Femur (tissue), 1 donor: Measurements from ENCODE around the gene RMI1.

Source experiments
- DNase-seq: peaks from one replicate; pipeline ENCODE4 v3.0.0-alpha.2; 2017

RMI1 gene

GRCh38 chr9:83971485-83971884 is 9.1 kb upstream of the RMI1 start:
- no peak for DNase-seq

- DNase-seq, result no peak
Measured at GRCh38 chr9:83972286-83972685, 8.3 kb upstream of the RMI1 start.

DNA sequence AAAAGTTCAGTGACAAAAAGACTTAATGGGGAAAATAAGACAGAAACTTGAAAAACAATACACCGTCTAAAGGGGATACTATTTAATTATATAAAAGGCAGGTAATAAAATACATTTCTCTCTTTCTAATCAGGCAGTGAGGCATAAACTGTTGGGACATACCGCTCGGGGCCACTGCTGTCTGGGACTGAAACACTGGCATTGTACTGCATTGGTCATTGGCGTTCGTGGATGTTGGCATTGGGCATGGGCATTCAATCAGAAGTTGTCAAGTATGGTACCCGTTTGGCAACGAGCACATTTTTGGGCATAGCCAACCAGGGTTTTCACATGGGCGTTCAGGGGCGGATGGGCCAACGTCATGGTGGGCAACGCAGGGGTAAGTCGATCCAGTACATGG is 5.3 kb upstream of the RMI1 start:
- no peak for DNase-seq

DNA sequence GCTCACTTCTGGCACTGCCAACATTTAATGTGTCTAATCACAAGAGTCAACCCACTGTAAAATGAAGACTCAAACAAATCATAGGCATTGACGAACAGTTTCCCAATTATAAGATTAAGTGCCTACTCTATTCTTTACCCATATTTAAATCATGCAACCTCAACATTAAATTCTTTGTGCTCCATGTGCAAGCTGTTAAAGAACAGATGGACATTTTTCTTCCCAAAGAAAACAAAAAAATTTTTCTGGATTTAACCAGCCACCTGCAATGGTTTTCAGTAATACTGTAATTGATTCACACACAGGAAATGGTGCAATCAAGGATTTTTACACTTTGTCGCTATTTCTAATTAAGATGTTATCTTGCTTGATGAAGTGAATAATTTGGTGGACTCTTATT is 4.2 kb upstream of the RMI1 start:
- no peak for DNase-seq

DNA sequence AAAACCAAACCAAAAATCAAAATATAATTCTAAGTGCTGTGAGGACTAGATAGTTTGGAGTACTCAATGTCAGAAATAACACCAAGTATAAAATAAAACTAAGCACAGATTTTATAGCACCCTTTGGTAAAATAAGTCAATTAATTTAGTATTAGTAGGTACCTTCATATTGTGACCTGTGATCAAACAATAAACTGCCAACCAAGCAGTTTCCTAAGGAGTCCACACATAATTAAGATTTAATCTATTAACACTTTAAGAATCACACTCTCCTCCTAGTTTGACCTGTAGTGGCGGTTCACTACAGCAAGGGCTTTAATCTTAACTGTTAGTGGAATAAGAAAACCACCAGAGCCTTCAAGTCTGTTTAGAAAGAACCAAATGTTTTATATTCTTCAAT is 3.4 kb upstream of the RMI1 start:
- no peak for DNase-seq

GRCh38 chr9:83978992-83979811 is 1.4 kb upstream of the RMI1 start:
- peak; percentile 92 for DNase-seq

DNA sequence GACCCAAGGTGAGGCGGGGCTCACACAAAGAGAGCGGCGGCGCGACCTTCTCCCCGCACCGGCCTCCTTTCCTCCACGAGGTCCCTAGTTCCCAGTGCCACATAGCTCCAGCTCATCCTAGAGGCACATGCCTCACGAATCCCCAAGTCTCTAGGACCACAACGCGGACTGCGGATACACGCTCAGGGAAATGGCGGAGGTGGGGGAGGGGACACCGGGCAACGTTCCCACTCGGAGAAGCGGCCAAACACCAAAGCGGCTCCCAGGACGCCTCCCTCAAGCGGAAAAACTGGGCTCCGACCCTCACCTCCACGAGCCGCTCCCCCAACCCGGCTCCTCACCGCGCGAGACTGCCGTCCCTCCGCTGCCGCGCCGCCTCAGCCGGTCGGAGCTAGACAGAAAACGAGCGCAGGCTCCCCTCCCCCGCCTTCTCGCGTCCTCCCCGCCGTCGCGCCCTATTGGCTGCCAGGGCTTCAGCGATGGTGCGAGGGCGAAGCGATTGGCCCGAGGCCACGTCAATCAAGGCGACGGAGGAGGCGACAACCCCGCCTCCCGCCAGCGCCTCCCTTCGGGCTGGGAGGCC is 702 bp upstream of the RMI1 start, which contains the start of gene HNRNPK:
TSS of gene HNRNPK (minus strand) at position 404 of the 583 bp plus-strand sequence. CDS start 1,963 bp downstream, outside the sequence.
- DNase-seq, result peak; percentile 99

- DNase-seq, result peak; percentile 42
Measured at GRCh38 chr9:83981126-83981871, 694 bp downstream of the RMI1 start.

- DNase-seq, result no peak
Measured at GRCh38 chr9:83986195-83986594, 5.6 kb downstream of the RMI1 start.

- no peak for DNase-seq
Measured at GRCh38 chr9:83986765-83987401, 6.3 kb downstream of the RMI1 start.

DNA sequence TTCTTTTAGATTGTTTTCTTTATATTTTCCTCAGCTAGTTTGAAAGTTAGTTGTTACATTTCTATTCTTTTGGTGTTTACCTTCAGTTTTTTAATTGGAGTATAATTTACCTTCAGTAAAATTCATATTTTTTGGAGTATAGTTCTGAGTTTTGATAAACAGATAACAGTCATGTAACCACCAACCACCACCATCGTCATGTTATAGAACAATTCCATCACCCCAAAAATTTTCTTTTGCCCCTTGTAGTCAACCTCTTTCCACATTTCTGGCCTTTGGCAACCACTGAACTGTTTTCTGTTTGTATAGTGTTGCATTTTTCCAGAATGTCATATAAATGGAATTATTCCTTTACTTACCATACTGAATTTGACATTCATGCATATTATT is 6.8 kb downstream of the RMI1 start:
- no peak for DNase-seq

DNA sequence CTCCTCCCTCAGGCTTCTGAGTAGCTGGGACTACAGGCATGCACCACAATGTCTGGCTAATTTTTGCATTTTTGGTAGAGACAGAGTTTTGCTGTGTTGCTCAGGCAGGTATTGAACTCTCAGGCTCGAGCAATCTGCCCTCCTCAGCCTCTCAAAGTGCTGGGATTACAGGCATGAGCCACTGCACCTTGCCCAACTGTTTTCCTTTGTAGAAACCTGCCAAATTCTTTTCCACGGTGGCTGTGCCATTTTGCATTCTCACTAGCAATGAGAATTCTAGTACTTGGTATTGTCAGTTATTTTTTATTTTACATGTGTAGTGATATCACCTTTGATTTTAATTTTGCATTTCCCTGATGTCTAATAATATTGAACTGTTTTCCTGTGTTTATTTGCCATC is 7.8 kb downstream of the RMI1 start:
- DNase-seq, result no peak

- DNase-seq, result no peak
Measured at GRCh38 chr9:83991355-83991754, 10.8 kb downstream of the RMI1 start.

DNA sequence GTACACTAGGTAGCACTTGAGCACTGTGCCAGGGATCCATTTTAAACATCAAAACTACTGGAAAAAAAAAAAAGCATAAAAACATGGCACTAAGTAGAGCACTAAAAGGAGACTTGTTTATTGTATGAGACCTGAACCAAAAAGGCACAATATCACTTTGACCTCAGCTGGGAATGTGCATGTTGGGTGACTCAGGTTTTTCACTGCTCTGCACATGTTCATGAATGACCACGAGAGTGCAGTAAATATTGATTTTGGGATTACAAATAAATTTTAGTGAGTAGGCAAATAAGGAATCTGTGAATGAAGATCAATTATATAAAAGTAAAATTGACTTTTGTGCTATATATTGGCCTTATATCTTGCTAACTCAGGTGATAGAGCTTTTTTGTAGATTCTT is 11.8 kb downstream of the RMI1 start:
- DNase-seq, result no peak

DNA sequence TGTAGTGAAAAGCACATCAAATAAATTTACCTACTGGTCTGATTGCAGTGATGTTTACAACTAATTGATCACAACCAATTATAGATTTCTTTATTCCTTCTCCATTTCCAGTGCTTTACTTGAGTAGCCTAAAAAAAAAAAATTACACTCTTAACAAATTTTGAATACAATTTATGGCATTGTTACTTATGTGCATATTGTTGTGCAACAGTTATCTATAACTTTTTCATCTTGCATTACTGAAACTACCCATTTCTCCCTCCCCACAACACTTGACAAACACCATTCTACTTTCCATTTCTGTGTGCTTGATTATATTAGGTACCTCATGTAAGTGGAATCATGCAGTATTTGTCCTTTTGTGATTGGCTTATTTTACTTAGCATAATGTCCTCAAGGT is 12.3 kb downstream of the RMI1 start:
- DNase-seq, result no peak

GRCh38 chr9:83996126-83996525 is 15.5 kb downstream of the RMI1 start:
- no peak for DNase-seq

GRCh38 chr9:83999141-83999918 is 18.7 kb downstream of the RMI1 start:
- no peak for DNase-seq

DNA sequence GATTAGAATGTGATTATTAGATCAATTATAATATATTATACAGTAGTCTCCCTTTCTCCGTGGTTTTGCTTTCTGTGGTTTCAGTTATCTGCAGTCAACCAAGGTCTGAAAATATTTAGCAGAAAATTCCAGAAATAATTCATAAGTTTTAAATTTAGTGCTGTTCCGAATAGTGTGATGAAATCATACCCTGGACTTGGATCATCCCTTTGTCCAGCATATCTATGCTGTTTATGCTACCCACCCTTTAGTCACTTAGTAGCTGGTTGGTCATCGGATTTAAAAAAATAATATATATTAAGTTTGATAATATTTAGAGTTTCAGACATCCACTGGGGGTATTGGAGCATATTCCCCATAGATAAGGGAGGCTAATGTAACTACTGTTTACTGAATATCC is 19.6 kb downstream of the RMI1 start:
- DNase-seq, result no peak

DNA sequence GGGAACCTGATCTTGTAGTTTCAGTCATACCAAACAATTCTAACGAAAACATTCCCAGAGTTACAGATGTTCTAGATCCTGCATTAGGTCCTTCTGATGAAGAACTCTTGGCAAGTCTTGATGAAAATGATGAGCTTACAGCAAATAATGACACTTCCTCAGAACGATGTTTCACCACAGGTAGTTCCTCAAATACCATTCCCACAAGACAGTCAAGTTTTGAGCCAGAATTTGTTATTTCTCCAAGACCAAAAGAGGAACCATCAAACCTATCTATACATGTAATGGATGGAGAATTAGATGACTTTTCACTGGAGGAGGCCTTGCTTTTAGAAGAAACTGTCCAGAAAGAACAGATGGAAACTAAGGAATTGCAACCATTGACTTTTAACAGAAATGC is 21.0 kb downstream of the RMI1 start:
- no peak for DNase-seq

DNA sequence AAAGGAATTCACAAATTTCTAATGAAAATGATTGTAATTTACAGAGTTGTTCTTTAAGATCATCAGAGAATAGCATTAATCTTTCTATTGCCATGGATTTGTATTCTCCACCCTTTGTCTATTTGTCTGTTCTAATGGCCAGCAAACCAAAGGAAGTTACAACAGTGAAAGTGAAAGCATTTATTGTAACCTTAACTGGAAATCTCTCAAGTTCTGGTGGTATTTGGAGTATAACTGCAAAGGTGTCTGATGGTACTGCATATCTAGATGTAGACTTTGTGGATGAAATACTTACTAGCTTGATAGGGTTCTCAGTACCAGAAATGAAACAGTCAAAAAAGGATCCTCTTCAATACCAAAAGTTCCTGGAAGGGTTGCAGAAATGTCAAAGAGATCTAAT is 21.7 kb downstream of the RMI1 start:
- DNase-seq, result no peak

DNA sequence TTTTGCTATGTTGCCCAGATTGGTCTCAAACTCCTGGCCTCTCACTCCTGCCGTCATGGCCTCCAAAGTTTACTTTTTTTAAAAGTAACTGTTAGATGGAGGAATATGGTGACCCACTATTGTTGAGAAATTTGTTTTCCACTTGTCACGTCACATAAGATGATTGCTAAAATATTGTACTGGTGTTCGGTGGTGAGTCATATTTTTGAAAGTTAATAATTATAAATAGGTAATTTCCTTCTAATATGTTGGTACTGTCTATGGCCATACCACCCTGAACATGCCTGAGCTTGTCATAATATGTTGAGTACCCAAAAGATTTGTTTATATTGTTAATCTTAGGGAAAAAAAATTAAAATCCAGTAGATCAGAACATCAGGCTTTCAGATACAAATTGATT is 22.6 kb downstream of the RMI1 start:
- no peak for DNase-seq

DNA sequence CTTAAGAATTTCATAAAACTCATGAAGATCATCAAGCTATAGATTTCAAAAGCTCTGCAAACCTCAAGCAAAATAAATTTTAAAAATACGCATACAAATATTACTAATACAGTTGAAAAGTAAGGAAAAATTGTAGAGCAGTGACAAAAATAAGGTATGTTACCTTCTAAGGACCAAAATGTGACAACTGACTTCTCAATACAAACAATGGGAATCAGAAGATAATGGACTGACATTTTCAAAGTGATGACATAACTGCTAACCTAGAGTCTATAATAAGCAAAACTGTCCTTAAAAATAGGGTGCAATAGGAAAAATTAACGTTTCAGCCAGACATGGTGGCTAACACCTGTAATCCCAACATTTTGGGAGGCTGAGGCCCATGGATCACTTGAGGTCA is 27.1 kb downstream of the RMI1 start:
- DNase-seq, result no peak
